Esophagus squamous epithelium (tissue), 4 donors: ENCODE measurements around the gene DDX51.

Experiments
- POLR2A ChIP-seq, 4 donors: fragments of 450-650 bp; IDR thresholded peaks; one replicate each; pipeline ENCODE4 v1.6.1; 2017; ENCODE audit warnings: antibody characterized with exemption in 4 of 4, mild to moderate bottlenecking in 4 of 4, moderate library complexity in 3 of 4
- TF ChIP-seq, protein P1 (sequence below), 6 experiments: fragments of 450-650 bp in 4 of 6; fragments of 200-600 bp in 2 of 6; sonication (generic) in 2 of 6; IDR thresholded peaks; one replicate each; pipeline ENCODE4 v1.5.1; 2016 to 2019; ENCODE audit warnings: antibody characterized with exemption in 6 of 6, mild to moderate bottlenecking in 4 of 6, moderate library complexity in 4 of 6

DNA sequence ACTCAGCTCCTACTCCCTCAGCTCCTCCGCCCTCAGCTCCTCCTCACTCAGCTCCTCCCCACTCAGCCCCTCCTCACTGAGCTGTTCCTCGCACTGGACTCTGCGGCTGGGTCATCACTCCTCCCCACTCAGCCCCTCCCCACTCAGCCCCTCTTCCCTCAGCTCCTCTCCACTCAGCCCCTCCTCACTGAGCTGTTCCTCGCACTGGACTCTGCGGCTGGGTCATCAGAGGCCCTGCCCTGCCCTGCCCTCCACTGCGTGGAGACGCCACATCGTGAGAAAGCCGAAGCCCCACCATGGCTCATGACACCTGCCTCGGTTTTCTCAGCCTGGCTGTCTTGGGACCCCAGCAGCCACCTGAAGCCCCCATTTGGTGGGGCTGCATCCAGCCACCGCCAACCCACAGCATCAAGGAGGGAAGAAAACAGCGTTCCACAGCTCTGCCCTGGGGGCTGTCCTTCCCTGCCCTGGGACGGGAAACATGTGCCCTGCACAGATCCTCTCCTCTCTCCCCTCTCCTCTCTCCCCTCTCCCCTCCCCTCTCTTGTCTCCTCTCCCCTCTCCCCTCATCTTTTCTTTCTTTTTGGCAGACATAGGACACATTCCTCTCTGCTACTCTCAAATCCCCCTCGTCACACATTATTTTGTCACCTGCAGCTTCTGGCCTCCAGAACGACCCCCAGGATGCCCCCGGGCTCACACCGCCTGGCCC, 17.8 kb upstream of the DDX51 start:
- TF ChIP-seq POLR2A (IDR thresholded peaks at IDR 0.05): no peak
- TF ChIP-seq, protein P1, sequence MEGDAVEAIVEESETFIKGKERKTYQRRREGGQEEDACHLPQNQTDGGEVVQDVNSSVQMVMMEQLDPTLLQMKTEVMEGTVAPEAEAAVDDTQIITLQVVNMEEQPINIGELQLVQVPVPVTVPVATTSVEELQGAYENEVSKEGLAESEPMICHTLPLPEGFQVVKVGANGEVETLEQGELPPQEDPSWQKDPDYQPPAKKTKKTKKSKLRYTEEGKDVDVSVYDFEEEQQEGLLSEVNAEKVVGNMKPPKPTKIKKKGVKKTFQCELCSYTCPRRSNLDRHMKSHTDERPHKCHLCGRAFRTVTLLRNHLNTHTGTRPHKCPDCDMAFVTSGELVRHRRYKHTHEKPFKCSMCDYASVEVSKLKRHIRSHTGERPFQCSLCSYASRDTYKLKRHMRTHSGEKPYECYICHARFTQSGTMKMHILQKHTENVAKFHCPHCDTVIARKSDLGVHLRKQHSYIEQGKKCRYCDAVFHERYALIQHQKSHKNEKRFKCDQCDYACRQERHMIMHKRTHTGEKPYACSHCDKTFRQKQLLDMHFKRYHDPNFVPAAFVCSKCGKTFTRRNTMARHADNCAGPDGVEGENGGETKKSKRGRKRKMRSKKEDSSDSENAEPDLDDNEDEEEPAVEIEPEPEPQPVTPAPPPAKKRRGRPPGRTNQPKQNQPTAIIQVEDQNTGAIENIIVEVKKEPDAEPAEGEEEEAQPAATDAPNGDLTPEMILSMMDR (IDR thresholded peaks at IDR 0.05): no peak
